Stomach (tissue), 9 donors: ENCODE results near the gene FDX2. TPM values are rescaled to one million over a fixed set of nuclear protein-coding genes. Genes with fewer than 3 reads are reported as not detected.

ENCODE experiments used
- DNase-seq, 2 donors: peaks; one replicate each; pipeline versions ENCODE4 v3.0.0 to v3.0.0-alpha.2; 2013 to 2019
- H3K27ac ChIP-seq, 5 donors: fragments of 200-600 bp in 4 of 5; sonication (generic) in 4 of 5; one replicate each; pipeline ENCODE4 v1.5.1; 2013 to 2019; ENCODE audit warnings: mild to moderate bottlenecking in 1 of 5, moderate library complexity in 1 of 5
- H3K27me3 ChIP-seq, 3 donors: fragments of 200-600 bp; sonication (generic); one replicate each; pipeline ENCODE4 v1.5.1; 2017 to 2019; ENCODE audit warnings: mixed run types in 1 of 3
- H3K36me3 ChIP-seq, 4 donors: fragments of 200-600 bp; sonication (generic); 1 replicate in 3 of 4; 2 replicates in 1 of 4; pipeline ENCODE4 v1.5.1; 2016 to 2019
- H3K4me1 ChIP-seq, 4 donors: fragments of 200-600 bp; sonication (generic); one replicate each; pipeline ENCODE4 v1.5.1; 2016 to 2019
- H3K4me3 ChIP-seq, 4 donors: fragments of 200-600 bp; sonication (generic) in 3 of 4; one replicate each; pipeline ENCODE4 v1.5.1; 2016 to 2019; ENCODE audit warnings: mild to moderate bottlenecking in 1 of 4
- H3K9me3 ChIP-seq, 4 donors: fragments of 200-600 bp; sonication (generic); one replicate each; pipeline ENCODE4 v1.5.1; 2016 to 2019
- EP300 ChIP-seq: sonication (generic); formaldehyde crosslinking; IDR thresholded peaks from one replicate; pipeline ENCODE4 v1.6.1; 2017; ENCODE audit warnings: antibody characterized with exemption
- POLR2A ChIP-seq, 4 donors: fragments of 450-650 bp; IDR thresholded peaks; one replicate each; pipeline ENCODE4 v1.6.1; 2016; ENCODE audit warnings: antibody characterized with exemption in 4 of 4, control low read depth in 2 of 4, mild to moderate bottlenecking in 1 of 4, moderate library complexity in 1 of 4
- POLR2AphosphoS5 ChIP-seq, 3 donors: sonication (generic); formaldehyde crosslinking; IDR thresholded peaks; one replicate each; pipeline ENCODE4 v1.6.1; 2016; ENCODE audit warnings: antibody characterized with exemption in 3 of 3
- WGBS, 5 donors: extraction: QIAGEN DNeasy Blood & Tissue Kit in 3 of 5; methylation state at CpG; one replicate each; pipeline versions ENCODE4 v1.1.5 to v1.1.7; 2013 to 2018; 5-methylcytosine and 5-hydroxymethylcytosine counted together
- intact Hi-C: fragments of 100-400 bp; cut with DNase I; formaldehyde crosslinking; loops from one replicate; pipeline ENCODE4 v1.15.1; 2023; ENCODE audit warnings: low total_unique reads
- polyA plus RNA-seq, 3 donors: library from polyadenylated mRNA; stranded (reverse); fragments of 200-250 nt; gene quantifications; one replicate each; pipeline ENCODE4 v1.2.3, GENCODE V29; 2013
- total RNA-seq, 5 donors: library from RNA; depleted of rRNA; stranded (reverse); fragments of >200 nt; gene quantifications; one replicate each; pipeline versions ENCODE4 v1.1.0 to v1.2.3, GENCODE V29; 2014 to 2016
- TF ChIP-seq, protein P1 (sequence below), 7 experiments: fragments of 450-650 bp in 4 of 7; fragments of 200-600 bp in 3 of 7; sonication (generic) in 3 of 7; IDR thresholded peaks; one replicate each; pipeline ENCODE4 v1.5.1; 2016 to 2019; ENCODE audit warnings: antibody characterized with exemption in 7 of 7, control low read depth in 2 of 7, mild to moderate bottlenecking in 1 of 7
- donor health status: healthy with polysubstance abuse.
- donor health status: Bipolar disorder and iron deficiency.
- donor health status: healthy.

Gene FDX2
- total and polyA plus RNA-seq, 8 donors: 0.89 to 54.3 (median 28.8) TPM; not detected in 1

DNA sequence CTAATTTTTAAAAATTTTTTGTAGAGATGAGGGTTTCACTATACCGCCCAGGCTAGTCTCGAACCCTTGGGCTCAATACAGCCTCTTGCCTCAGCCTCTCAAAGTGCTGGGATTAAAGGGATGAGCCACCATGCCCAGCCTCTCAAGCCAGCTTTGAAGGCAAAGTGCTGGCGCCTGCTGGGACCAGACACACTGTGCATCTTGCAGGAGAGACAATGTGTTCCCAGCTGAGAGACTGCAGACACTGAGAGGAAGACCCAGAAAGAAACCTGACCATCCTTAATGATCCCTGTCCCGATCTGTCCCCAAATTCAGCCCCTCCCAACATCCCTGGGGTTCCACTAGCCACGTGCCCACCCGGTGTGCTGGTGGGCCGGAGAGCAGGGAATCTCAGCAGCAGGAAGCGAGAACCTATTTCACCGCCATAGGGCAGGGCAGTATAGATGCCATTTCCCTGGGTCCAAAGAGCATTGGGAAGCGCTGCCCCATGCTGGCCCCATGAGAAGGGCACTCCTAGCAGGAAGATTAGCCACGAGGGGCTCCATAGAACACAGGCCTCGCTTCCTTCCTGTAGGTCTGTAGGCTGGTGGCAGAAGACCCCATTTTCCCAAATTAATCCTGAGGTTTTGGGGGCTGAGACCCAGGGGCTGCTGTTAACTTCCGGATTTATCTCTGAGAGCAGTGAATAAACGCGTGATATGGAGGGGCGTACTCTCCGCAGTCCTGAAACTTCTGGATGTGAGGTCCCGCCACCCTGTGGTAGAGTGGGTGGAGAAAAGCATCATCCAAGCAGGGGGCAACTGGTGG lies 16.5 kb upstream of the FDX2 start:
- TF ChIP-seq POLR2A (IDR thresholded peaks at IDR 0.05) (no peak), EP300 (no peak), POLR2AphosphoS5 (IDR thresholded peaks at IDR 0.05) (no peak)
- TF ChIP-seq, protein P1, sequence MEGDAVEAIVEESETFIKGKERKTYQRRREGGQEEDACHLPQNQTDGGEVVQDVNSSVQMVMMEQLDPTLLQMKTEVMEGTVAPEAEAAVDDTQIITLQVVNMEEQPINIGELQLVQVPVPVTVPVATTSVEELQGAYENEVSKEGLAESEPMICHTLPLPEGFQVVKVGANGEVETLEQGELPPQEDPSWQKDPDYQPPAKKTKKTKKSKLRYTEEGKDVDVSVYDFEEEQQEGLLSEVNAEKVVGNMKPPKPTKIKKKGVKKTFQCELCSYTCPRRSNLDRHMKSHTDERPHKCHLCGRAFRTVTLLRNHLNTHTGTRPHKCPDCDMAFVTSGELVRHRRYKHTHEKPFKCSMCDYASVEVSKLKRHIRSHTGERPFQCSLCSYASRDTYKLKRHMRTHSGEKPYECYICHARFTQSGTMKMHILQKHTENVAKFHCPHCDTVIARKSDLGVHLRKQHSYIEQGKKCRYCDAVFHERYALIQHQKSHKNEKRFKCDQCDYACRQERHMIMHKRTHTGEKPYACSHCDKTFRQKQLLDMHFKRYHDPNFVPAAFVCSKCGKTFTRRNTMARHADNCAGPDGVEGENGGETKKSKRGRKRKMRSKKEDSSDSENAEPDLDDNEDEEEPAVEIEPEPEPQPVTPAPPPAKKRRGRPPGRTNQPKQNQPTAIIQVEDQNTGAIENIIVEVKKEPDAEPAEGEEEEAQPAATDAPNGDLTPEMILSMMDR (IDR thresholded peaks at IDR 0.05): no peak
- Histone ChIP-seq H3K4me3 (peak overlapping the region; percentile 81 to 83 (median 82)), H3K4me1 (peaks cover 17 to 40% (median 37%) of the 10 kb centered on the region in 4 donors), H3K36me3 (peaks cover 32 to 39% (median 33%) of the 10 kb centered on the region in 4 donors), H3K27ac (peak overlapping the region in 4 of 5 donors; percentile 88 to 96 (median 92)), H3K9me3 (no peaks in the 10 kb centered on the region), H3K27me3 (no peaks in the 10 kb centered on the region)
- intact Hi-C loops: no loop called here
- 27 to 31% (median 28%) methylated on average over 12 to 18 of the region's 18 CpGs for WGBS, 5 donors
- DNase-seq: peak in 1 of 2 donors; percentile 55

DNA sequence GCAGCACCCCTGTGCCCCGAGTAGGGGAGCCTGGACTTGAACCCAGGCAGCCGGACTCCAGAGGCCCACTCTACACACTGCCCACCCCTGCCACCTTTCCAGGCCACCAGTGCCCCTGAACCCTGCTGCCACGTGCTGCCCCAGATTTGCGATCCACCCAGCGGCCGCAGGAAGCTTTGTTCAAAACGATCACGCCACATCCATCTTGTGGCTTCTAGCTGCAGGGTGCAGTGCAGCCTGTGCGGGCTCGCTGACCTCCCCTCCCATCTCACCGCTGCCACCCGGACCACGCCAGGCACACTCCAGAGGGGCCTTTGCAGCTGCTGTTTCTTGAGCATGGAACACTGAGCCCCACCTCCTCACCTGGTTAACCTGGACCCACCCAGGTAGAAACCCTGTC lies 13.7 kb upstream of the FDX2 start:
- TF ChIP-seq, protein P1 (IDR thresholded peaks at IDR 0.05): no peak
- no peak for TF ChIP-seq EP300
- no peak for TF ChIP-seq POLR2AphosphoS5 (IDR thresholded peaks at IDR 0.05)
- no peak for TF ChIP-seq POLR2A (IDR thresholded peaks at IDR 0.05)
- no peaks in the 10 kb centered on the region for H3K27me3 ChIP-seq
- 89 to 96% (median 95%) methylated on average over 13 of the region's 13 CpGs for WGBS, 5 donors
- peaks cover 58 to 67% (median 61%) of the 10 kb centered on the region in 4 donors for H3K36me3 ChIP-seq
- intact Hi-C loops: loop anchor here (10.0 kb wide), 1 partner anchor 45 kb away; no protein-coding TSS in a partner anchor
- peaks cover 17 to 29% (median 26%) of the 10 kb centered on the region in 4 donors for H3K4me1 ChIP-seq
- no peak overlapping the region for H3K4me3 ChIP-seq
- H3K9me3 ChIP-seq: no peaks in the 10 kb centered on the region
- no peak for DNase-seq
- H3K27ac ChIP-seq: no peak overlapping the region

DNA sequence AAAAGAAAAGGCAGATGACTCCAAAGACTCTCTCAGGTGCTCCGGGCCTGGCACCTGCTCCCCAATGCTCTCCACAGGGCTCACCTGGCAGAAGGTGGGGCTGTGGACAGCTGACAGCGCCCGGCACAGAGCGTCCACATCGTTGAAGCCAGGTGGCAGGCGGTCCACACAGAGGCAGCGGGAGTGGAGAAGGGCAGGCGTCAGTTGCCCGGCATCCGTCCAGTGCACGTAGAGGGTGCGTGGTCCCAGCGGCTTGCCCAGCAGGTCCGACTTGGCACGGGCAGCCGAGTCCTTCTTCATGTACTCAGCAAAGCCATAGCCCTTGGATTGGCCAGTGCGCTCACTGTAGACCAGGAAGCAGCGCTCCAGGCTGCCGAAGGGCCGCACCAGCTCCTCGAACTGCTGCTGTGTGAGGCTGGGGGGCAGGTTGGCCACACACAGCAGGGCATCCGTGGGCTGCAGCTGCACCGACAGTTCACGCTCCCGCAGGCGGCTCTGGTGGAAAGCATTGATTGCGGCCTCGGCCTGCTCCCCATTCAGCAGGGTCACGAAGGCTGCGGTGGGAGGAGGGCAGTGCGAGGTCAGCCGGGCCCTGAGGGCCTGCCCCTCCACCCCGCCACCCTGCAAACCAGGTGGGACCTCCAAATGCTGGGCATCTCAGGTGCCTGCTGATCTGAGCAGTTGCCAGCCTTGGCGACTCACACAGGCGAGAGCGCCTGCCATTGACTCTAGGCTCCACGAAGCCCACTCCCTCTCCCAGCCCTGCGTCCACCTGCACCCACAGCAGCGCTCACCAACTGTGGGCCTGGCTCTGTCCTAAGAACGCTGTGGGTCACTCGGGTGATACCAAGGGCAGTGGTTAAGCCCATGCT lies 13.0 kb upstream of the FDX2 start:
- 92 to 96% (median 95%) methylated on average over 14 to 41 of the region's 41 CpGs for WGBS, 5 donors
- intact Hi-C loops: loop anchor here (10.0 kb wide), 1 partner anchor 46 kb away; no protein-coding TSS in a partner anchor
- no peaks in the 10 kb centered on the region for H3K9me3 ChIP-seq

More for the DNA sequence above, 13.0 kb upstream of the FDX2 start:
- TF ChIP-seq POLR2AphosphoS5 (IDR thresholded peaks at IDR 0.05) (no peak), POLR2A (IDR thresholded peaks at IDR 0.05) (no peak), EP300 (no peak)
- TF ChIP-seq, protein P1 (IDR thresholded peaks at IDR 0.05): no peak
- no peaks in the 10 kb centered on the region for H3K27me3 ChIP-seq
- no peak overlapping the region for H3K27ac ChIP-seq
- peaks cover 9 to 22% (median 19%) of the 10 kb centered on the region in 4 donors for H3K4me1 ChIP-seq
- no peak overlapping the region for H3K4me3 ChIP-seq
- peaks cover 65 to 75% (median 69%) of the 10 kb centered on the region in 4 donors for H3K36me3 ChIP-seq
- no peak for DNase-seq
